GM19397 (cell line): ENCODE measurements around the gene ATP1A4.
A peak's percentile ranks its signal among the peaks of the same experiment; 100 is the strongest.

Experiments used
- ATAC-seq: cut with Tn5 transposase; IDR thresholded peaks from one replicate; pipeline ENCODE4 v1.9.1; 2021; ENCODE audit warnings: mild to moderate bottlenecking, moderate library complexity; ENCODE audit not compliant: unreplicated experiment

ATP1A4 gene

DNA sequence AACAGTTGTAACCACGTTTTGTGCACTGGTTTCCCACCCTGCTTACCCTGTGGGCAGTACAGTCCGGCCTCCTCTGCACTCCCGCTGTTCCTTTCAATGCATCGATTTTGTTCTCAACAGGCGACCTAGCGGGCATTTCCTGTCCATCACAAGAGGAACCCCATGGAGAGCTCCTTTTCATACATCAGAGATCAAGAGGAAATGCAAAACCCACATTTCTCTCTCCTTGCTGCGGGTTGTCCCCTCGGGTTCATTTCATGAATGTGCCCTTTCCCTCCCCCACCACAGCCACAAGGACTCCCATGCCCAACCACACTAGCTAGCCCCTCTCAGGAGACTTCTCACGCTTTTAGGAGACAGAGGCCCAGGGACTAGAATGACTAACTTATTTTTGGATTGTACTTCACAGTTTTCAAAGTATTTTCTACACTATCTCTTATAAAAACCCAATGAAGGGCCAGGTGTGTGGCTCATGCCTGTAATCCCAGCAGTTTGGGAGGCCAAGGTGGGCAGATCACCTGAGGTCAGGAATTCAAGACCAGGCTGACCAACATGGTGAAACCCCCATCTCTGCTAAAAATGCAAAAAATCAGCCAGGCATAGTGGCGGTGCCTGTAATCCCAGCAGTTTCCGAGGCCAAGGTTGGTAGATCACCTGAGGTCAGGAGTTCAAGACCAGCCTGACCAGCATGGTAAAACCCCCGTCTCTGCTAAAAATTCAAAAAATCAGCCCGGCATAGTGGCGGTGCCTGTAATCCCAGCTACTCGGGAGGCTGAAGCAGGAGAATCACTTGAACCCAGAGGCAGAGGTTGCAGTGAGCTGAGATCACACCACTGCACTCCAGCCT, 18.4 kb downstream of the ATP1A4 start:
- peak; percentile 57 for ATAC-seq

DNA sequence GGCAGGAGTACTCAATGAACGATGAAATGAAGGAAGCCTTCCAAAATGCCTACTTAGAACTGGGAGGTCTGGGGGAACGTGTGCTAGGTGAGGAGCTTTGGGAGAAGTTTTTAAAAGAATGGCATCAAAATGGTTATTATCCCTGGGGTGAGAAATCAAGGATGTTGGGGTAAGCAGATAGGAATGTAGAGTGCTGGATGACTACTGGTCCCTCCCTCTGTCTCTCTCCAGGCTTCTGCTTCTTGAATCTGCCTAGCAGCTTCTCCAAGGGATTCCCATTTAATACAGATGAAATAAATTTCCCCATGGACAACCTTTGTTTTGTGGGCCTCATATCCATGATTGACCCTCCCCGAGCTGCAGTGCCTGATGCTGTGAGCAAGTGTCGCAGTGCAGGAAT, 20.0 kb downstream of the ATP1A4 start:
- no peak for ATAC-seq

DNA sequence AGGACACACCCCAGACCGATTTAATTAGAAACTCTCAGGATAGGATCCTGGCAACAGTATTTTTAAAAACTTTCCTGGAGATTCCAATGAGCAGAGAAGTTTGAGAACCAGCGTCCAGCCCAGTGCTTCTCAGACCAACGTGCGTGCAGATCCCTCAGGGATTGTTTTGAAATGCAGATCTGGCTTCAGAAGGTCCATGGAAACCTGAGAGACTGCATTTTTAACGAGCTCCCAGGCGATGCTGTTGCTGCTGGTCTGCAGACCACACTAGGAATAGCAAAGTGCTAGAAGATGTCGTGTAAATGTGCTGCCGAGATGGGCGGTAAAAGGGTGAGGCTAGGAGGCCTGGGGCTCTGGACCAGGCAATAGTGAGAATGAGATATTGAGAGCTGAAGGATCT, 20.6 kb downstream of the ATP1A4 start:
- ATAC-seq = no peak

DNA sequence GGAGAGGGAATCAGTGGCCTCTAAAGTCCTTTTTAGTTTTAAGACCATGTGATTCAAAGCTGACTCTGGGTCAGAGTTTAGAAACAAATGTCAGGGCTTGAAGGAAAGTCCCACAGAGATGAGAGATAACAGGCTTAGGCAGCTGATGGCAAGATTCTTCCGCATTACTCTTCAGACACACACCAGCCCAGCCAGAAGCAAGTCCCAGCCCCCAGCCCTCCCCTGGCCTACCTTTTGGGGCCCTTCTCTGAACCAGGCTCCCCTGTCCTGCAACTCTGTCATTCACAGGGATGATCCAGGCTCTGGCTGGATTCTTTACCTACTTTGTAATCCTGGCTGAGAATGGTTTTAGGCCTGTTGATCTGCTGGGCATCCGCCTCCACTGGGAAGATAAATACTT, 25.8 kb downstream of the ATP1A4 start:
- ATAC-seq = no peak

DNA sequence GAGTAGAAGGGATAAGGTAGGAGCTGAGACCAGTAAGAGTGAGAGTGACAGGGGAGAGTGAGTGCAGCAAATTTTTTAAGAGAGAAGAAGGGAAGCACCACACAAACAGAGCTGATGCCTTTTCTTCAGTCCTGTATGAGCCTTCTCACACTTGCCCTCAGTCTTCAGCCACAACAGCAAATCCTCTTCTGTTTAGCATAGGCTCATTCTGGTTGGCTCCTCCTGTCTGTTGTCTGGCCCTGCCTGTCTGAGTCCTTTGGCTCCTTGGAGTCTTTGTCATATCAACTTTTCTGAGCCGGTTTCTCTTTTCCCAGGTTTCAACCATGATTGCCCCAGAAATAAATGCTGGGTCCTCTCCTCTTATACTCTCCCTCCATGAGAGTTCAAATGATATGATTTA, 26.3 kb downstream of the ATP1A4 start:
- no peak for ATAC-seq

DNA sequence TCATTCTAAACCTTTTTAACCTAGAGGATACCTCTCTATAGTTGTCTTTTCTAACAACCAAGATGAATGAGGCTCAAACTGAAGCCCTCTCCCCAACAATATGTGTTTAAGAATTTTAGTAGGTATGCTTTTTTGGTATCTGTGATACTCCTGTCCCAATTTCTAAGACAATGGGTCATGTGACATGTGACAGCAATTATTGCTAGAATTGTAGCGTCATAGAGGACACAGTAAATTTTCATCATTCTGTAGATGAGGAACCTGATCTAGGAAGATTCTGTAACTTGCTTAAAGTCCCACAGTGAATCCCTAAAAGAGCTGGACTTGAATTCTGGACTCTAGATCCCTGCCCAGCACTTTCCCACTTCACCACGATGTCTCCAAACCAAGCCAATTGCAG, 27.3 kb downstream of the ATP1A4 start:
- no peak for ATAC-seq

DNA sequence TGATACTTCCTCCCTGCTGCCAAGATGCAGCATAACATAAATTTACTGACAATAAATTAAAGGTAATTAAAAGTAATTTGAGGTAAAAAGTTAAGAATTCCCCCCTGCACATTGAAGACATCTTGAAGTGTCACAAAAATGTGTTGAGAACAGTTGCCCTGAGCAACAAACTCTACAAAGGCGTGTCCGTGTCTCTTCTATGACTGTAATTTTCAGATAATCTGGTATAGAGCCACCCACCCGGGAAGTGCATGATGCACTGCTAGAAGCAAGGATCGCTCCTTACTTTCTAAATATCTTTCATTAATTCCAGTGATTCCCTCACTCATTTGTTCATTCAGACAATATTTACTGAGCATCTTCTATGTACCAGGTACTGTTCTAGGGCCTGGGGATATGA, 27.9 kb downstream of the ATP1A4 start:
- no peak for ATAC-seq

DNA sequence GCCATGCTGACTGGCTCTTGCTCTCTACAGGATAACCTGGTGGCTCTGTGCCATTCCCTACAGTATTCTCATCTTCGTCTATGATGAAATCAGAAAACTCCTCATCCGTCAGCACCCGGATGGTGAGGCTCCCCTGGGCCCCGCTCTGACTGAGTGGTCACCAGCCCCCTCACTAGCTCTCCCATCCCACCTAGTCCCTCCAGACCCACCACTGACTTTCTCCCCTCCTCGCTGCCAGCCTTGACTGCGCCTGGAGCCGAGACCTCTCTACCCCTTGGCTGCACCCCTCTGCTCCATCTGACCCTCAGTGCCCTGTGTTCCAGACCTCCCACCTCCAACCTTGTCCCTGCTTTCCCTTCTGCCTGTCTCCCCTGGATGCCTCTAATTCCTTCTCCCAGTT, 34.8 kb downstream of the ATP1A4 start:
- ATAC-seq = no peak

DNA sequence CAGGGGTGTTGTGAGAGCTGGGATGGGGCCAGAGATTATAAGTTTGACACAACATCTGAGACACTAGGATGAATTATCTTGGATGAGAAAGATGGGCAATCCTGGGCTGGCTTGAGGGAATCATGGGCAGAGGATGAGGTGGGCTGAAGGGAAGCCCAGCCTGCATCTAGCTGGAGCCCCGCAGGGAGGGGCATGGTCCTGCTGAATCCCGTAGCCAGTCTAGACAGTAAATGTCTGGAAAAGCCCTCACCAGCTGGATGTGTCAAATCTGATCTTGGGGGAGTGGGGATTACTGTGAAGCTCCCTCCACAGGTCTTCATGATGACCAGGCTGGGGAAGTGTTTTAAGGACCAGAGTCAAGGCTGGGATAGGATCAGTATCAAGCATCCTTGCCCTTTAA, 35.3 kb downstream of the ATP1A4 start:
- ATAC-seq = no peak

DNA sequence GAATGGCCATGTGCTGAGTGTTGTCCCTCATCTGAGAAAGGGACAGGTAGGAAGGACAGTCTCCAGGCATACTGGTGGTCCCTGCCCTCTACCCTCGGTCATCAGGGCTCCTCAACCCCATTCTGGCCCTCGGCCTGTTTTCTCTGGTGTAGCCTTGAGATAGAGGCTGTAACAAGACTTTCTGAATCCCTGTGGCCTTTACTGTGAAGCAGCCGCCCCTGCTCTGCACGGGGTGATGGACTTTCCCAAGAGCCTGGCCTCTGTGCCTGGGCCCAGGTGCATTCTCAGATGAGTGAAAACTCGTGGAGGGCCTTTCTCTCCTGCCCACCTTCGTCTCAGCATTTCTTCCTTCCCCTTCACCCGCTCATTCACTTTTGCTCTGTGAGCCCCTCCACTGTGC, 36.0 kb downstream of the ATP1A4 start:
- ATAC-seq = no peak

DNA sequence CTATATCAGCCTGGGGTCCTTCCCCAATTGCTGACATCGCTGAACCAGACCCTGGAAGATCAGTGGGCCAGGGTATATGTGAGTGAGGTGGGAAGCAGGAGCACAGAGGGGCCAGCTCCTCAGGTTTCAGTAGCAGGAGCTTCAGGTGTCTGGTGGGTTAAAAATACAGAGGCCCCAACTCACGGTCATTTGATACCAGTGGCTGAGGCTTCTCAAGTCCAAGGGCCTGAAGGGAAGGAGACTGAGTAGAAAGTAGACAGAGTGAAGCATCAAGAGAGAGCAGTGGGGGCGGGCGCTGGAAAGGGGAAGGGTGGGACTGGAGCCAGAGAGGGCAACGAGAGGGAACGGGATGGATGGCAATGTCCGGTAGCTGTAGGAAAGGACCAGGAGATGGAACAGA, 36.9 kb downstream of the ATP1A4 start:
- no peak for ATAC-seq

DNA sequence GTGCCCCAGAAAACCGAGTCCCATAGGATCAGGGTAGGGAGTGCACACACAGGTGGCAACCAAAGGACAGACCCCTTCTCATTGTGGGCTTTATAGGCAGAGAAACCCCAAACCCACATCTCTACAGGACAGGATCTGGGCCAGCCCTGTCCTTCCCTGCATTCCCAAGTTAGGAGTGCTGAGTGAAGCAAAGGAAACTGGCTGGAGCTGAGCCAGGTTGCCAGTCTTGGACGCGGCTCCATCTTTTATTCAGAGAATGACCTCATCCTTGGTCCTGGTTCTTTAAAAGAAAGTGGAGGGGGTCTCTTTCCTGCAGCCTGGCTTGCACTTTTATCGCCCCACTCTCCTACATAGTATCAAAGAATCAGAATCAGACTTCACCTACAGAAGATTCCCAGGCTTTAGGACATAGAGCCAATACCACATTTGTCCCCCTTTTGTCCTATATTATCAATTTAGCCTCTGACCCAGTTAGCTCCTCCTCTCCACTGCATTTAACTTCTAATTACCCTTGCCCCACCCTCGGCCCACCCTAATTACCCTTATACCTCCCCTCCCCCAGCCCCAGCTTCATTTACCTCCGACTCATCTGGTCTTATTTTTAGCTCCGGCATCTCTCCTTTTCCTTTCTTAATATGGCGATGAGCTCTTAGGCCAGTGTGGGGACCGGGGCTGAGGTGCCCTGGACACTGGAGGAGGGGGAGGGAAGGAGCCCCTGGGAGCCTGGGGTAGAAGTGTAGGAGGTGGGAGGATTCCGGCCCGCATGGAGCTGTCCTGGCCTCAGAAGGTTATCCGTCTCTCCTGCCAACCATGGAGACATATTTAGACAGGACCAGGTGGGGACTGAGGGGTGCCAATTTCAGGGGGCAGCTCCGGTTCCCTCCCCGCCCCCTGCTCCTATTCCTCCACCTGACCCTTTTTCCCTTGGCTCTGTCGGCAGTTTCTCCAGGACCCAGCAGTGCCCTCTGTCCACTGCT, 38.5 kb downstream of the ATP1A4 start, which contains the start of gene CASQ1:
Gene CASQ1 (plus strand): TSS at position 927 of the 977 bp plus-strand sequence. CDS start 177 bp downstream, outside the sequence.
- no peak for ATAC-seq

DNA sequence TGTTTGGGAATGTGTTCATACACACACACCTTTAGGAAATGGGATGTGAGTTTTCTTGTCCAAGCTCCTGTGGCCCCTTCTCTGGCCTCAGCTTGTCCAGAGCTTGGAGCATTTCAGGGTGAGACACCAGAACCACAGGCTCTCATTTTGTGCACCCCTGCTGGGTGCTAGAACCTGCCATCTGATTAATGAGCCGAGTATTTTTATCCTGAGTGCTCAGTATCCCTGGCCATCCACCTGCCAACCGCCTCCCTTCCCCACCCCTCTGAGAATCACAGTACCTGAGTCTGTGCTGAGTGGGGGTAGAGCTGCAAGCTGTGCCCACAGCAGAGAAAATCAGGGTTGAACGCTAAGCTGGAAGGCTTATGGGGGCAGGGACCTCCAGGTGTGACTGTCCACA, 40.4 kb downstream of the ATP1A4 start:
- no peak for ATAC-seq

DNA sequence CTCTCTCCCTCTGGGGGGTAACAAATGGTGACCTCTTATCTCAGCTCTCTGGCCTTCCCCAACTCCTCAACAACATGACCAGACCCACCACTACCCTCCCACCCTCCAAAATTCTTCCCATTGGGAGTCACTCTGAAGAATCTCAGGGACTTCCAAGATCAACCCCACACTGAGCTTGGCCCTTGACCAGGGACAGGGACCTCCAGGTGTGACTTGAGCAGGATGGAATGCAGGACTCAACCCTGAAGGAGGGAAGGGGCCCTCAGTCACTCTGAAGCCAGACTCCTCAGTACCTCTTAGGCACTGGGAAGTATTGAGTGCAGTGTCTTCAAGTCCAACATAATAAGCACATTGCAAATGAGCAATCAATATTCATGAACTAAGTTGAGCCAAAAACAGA, 40.8 kb downstream of the ATP1A4 start:
- ATAC-seq = no peak

DNA sequence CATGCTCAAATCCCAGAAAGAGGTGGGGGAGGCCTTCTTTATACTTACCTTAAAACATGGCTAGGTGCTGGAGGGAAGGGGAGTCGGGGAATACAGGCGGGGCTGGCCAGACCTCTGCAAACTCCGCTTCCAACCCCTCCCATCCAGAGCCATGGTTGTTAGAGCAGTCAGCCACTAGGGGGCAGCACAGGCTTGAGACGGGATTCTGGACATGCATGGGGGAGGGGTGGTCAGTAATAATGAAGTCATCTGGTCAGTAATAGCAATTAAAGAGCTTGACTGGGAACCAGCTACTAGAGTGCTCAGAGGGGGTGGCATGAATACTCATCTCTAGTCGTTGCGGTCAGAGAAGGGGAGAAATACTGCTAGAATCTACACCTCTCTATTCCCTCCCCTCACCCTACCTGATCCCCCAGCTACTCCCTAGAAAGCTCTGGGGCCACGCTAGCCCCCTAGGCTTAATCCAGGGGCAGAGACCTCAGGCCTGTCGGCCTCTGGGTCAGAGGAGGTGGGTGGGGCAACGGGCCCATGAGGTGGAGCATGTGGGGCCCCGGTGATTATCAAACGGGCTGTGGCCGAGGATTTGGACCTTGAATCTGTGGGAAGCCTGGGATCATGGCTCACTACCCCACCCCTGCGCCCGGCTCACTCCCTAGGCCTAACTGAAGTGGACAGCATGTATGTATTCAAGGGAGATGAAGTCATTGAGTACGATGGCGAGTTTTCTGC, 41.9 kb downstream of the ATP1A4 start:
- no peak for ATAC-seq

DNA sequence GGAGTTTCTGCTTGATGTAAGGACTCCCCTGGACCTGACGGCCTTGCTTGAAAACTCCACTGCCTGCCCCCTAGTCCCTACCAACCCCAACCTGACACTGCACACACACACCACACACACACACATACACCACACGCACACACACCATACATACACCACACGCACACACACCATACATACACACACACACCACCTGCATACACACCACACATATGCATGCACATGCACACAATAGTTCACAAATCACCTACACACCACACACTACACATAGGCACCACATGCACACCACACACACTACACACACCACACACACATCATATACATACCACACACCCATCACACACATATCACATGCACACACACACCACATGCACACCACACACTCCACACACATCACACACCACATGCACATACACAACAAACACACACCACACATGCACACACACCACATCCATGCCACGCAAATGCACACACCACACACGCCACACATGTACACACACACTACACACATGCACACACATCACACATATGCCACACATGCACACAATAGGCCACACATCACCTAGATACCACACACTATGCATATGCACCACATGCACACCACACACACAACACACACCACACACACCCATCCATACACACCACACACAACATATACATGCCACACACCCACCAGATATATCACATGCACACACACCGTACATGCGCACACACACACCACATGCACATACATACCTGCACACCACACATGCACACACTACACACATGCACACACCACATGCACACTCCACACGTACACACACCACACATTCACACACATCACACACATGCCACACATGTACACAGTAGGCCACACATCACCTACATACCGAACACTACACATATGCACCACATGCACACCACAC, 42.7 kb downstream of the ATP1A4 start:
- no peak for ATAC-seq

DNA sequence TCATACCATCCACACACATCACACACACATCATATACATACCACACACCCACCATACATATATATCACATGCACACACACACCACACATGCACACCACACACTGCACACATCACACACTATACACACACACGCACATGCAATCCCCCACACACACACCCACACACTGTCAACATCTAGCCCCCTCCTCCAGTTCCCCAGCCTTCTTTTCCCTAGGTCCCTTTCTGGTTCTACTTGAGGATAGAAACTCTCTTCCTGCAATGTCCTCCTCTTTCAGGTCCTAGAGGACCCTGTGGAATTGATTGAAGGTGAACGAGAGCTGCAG, 43.3 kb downstream of the ATP1A4 start:
- no peak for ATAC-seq

DNA sequence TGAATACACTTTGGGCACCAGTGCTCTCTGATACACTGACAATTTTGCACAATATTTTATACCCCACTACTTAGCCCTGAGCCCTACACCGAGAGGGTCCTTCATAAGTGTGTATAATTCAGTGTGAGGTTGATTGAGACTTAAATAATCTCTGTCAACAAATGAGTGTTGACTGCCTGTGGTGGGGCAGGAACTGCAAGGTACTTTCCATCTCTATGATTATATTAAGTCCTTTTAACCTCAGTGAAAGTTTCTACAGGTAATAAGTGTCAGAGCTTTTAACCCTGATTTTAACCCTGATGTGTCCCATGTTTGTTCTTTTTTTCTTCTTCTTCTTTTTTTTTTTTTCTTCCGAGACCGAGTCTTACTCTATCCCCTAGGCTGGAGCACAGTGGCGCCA, 44.7 kb downstream of the ATP1A4 start:
- ATAC-seq = no peak

DNA sequence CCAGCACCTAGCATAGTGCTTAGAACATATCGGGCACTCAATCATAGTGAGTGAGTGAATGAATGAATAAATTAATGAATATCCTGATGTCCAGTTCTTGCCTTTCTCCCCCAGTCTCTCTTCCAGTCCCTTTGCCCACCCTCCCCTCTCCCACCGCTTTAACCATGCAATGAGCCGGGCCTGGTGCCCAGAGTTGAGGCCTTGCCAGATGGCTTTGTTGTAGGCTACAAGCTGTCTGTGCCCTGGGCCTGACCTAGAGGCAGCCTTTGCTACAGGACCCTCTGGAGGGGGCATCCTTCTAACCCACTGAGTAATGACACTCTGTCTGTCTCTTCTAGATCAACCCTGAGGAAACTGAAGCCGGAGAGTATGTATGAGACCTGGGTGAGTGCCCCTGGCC, 45.8 kb downstream of the ATP1A4 start:
- no peak for ATAC-seq

DNA sequence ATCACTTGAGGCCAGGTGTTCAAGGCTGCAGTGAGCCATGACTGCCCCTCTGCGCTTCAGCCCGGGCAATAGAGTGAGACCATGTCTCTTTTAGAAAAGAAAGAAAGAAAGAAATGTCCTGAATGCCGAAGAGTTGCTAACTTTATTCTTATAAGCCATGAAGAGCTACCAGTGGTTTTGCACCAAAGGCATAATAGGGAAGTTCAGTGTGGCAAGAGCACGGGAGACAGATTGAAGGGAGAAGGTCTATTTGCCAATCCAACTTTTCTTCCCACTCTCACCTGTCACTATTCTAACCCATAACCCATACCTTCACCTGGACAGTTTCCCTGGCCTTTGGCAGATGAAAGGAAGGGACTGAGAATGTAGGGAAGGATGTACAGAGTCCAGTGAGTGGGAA, 49.4 kb downstream of the ATP1A4 start:
- ATAC-seq = no peak
